K562 (cell line): ENCODE data around the gene CDYL. TPM values are rescaled to one million over a fixed set of nuclear protein-coding genes. Genes with fewer than 3 reads are reported as not detected.
A peak's percentile ranks its signal among the peaks of the same experiment; 100 is the strongest.

Experiments
- ATAC-seq: fragments of 200-7000 bp; cut with Tn5 transposase; 3 replicates; pipeline ENCODE4 v1.9.1; 2020; ENCODE audit warnings: moderate library complexity
- BruUV-seq: library from RNA; stranded (reverse); fragments of 400-500 nt; replicated peaks from 2 replicates; lab custom pipeline; 2021; lab: Mats Ljungman, UMichigan
- CTCF ChIA-PET: fragments of 300-600 bp; formaldehyde crosslinking; extraction: SDS; loops from one replicate; lab custom pipeline; 2021; ENCODE audit warnings: low intra/inter-chr PET ratio; lab: Yijun Ruan, JAX
- POLR2A ChIA-PET: fragments of 300-600, 350-650 bp; sonication (Branson Sonifier 250); formaldehyde crosslinking; extraction: SDS; loops from one replicate; lab custom pipeline; 2021; ENCODE audit warnings: antibody characterized with exemption, inconsistent platforms; lab: Yijun Ruan, JAX
- DNase-seq, 4 experiments: peaks; one replicate each; pipeline versions ENCODE4 v3.0.0 to v3.0.0-alpha.2; 2011 to 2018; ENCODE audit warnings: low spot score in 3 of 4, mixed read lengths in 3 of 4; ENCODE audit errors: extremely low read depth in 1 of 4
- FAIRE-seq: peaks from 2 replicates; lab custom pipeline; 2011; peaks lifted over from hg19 to GRCh38; lab: Jason Lieb, UNC
- H2AFZ ChIP-seq: 2 replicates; pipeline ENCODE4 v1.6.0; 2011; ENCODE audit warnings: low read depth, low read length, control low read depth, inconsistent platforms
- H3K27ac ChIP-seq: fragments of 200-600 bp; 3 replicates; pipeline ENCODE4 v1.8.0; 2011; ENCODE audit warnings: low read depth, mild to moderate bottlenecking, control low read depth, inconsistent platforms, low read length, moderate library complexity, mixed read lengths; ENCODE audit errors: extremely low read depth
- H3K27me3 ChIP-seq, 2 experiments: fragments of 300-600 bp in 1 of 2; 2 replicates in 1 of 2; 3 replicates in 1 of 2; pipeline versions ENCODE4 v1.6.0 to v1.8.0; 2011; ENCODE audit warnings: inconsistent platforms in 2 of 2, low read length in 2 of 2, mild to moderate bottlenecking in 1 of 2, mixed read lengths in 1 of 2, moderate library complexity in 1 of 2; ENCODE audit not compliant: control insufficient read depth in 2 of 2, insufficient read depth in 2 of 2
- H3K36me3 ChIP-seq: fragments of 300-600 bp; 3 replicates; pipeline ENCODE4 v1.8.0; 2011; ENCODE audit warnings: mild to moderate bottlenecking, low read length, inconsistent platforms; ENCODE audit not compliant: control insufficient read depth, insufficient read depth
- H3K4me1 ChIP-seq, 2 experiments: fragments of 200-600 bp in 1 of 2; replicated peaks in 1 of 2; 2 replicates in 1 of 2; 3 replicates in 1 of 2; pipeline versions ENCODE4 v1.5.1 to v1.8.0; 2011; ENCODE audit warnings: inconsistent platforms in 2 of 2, low read length in 2 of 2, mild to moderate bottlenecking in 1 of 2, mixed read lengths in 1 of 2, moderate library complexity in 1 of 2; ENCODE audit not compliant: control insufficient read depth in 2 of 2, insufficient read depth in 2 of 2
- H3K4me2 ChIP-seq: 2 replicates; pipeline ENCODE4 v1.6.1; 2011; ENCODE audit warnings: low read length, control low read depth, inconsistent platforms, mixed read lengths; ENCODE audit not compliant: insufficient read depth
- H3K4me3 ChIP-seq: fragments of 200-600 bp; sonication (generic), shearing (Covaris generic); 2 replicates; pipeline ENCODE4 v1.5.1; 2016; ENCODE audit warnings: control low read depth, inconsistent platforms
- H3K79me2 ChIP-seq: fragments of 200-600 bp; 3 replicates; pipeline ENCODE4 v1.8.0; 2011; ENCODE audit warnings: low read length, inconsistent platforms; ENCODE audit not compliant: control insufficient read depth, insufficient read depth
- H3K9ac ChIP-seq, 2 experiments: 2 replicates each; pipeline versions ENCODE4 v1.6.0 to v1.6.1; 2011; ENCODE audit warnings: low read depth in 2 of 2, low read length in 2 of 2, control low read depth in 1 of 2, inconsistent platforms in 1 of 2, mild to moderate bottlenecking in 1 of 2, mixed read lengths in 1 of 2; ENCODE audit not compliant: insufficient read depth in 1 of 2
- H3K9me1 ChIP-seq: one replicate; pipeline ENCODE4 v1.6.0; 2011; ENCODE audit warnings: inconsistent platforms, mild to moderate bottlenecking, low read length, moderate library complexity; ENCODE audit not compliant: control insufficient read depth, insufficient read depth
- H3K9me3 ChIP-seq: replicated peaks from 2 replicates; pipeline ENCODE4 v1.5.1; 2011; ENCODE audit warnings: low read depth, low read length, inconsistent platforms; ENCODE audit not compliant: control insufficient read depth, insufficient read depth
- H4K20me1 ChIP-seq: replicated peaks from 2 replicates; pipeline ENCODE4 v1.6.1; 2011; ENCODE audit warnings: low read length, inconsistent platforms, mixed read lengths; ENCODE audit not compliant: control insufficient read depth, insufficient read depth
- GABPA ChIP-seq: fragments of 200-800 bp; sonication (Bioruptor generic); conservative IDR thresholded peaks from 2 replicates; pipeline ENCODE4 v1.6.1; 2016; ENCODE audit warnings: low read depth, missing genetic modification characterization, missing compliant biosample characterization
- KLF1 ChIP-seq: fragments of 450-650 bp; IDR thresholded peaks from 2 replicates; pipeline ENCODE4 v1.6.1; 2016; ENCODE audit warnings: missing genetic modification characterization, missing compliant biosample characterization
- KLF16 ChIP-seq: IDR thresholded peaks from 2 replicates; pipeline ENCODE4 v1.6.1; 2016; ENCODE audit warnings: antibody characterized with exemption
- RAD51 ChIP-seq: fragments of 450-650 bp; IDR thresholded peaks from 2 replicates; pipeline ENCODE4 v1.7.1; 2016; ENCODE audit warnings: low read depth, mild to moderate bottlenecking, borderline replicate concordance
- ZNF408 ChIP-seq: fragments of 250-450 bp; sonication (Bioruptor Pico); IDR thresholded peaks from 2 replicates; pipeline ENCODE4 v1.4.0; 2020; ENCODE audit warnings: low read depth, mild to moderate bottlenecking, moderate library complexity
- WGBS: fragments of 100-300 bp; shearing (Covaris generic); methylation state at CpG from one replicate; pipeline ENCODE4 v1.1.6; 2016; ENCODE audit warnings: low coverage, mixed read lengths; ENCODE audit not compliant: insufficient coverage; ENCODE audit errors: missing lambda C conversion rate; 5-methylcytosine and 5-hydroxymethylcytosine counted together
- in situ Hi-C: fragments of 300-500 bp; cut with MboI; formaldehyde crosslinking; loops from 4 replicates; pipeline ENCODE4 v1.15.0; 2018; ENCODE audit warnings: inconsistent platforms, mixed read lengths
- intact Hi-C: fragments of 100-400 bp; cut with micrococcal nuclease; formaldehyde crosslinking; loops from 2 replicates; pipeline ENCODE4 v1.14.2; 2022
- polyA plus RNA-seq, 8 experiments: library from polyadenylated mRNA; depleted of rRNA in 4 of 8; stranded (reverse) in 5 of 8; unstranded in 3 of 8; fragments of >200 nt; fragmentation: Nextera tagmentation in 2 of 8; fragmentation: Illumina TruSeq in 1 of 8; extraction: Ambion mirVana in 2 of 8; extraction: Trizol in 1 of 8; gene quantifications; 2 replicates each; pipeline versions ENCODE4 v1.2.1 to v1.2.3, GENCODE V29; 2011 to 2014; ENCODE audit warnings: inconsistent platforms in 1 of 8, missing spikeins in 1 of 8
- total RNA-seq, 7 experiments: library from RNA; depleted of rRNA in 6 of 7; stranded (reverse); fragments of >200 nt in 6 of 7; fragmentation: Illumina TruSeq in 2 of 7; extraction: Trizol in 2 of 7; gene quantifications; 2 replicates each; pipeline versions ENCODE4 v1.2.1 to v1.2.3, GENCODE V29; 2011 to 2021; ENCODE audit warnings: low replicate concordance in 1 of 7
- TF ChIP-seq, protein P1 (sequence below), 2 experiments: fragments of 450-650 bp; formaldehyde crosslinking in 1 of 2; IDR thresholded peaks; 2 replicates each; pipeline versions ENCODE4 v1.4.0 to v1.6.1; 2014 to 2020; ENCODE audit warnings: mild to moderate bottlenecking in 2 of 2, borderline replicate concordance in 1 of 2, low read depth in 1 of 2
- TF ChIP-seq, protein P2 (sequence below): fragments of 200-800 bp; sonication (Bioruptor generic); IDR thresholded peaks from 2 replicates; pipeline ENCODE4 v1.6.1; 2016; ENCODE audit warnings: missing genetic modification characterization, missing compliant biosample characterization

Gene CDYL
- total and polyA plus RNA-seq, 9 of the 15 experiments (the other 6 are each of a cell fraction or from before 2014, with no cell fraction given): 8.1 to 45.8 (median 40.8) TPM

GRCh38 chr6:4973982-4974745 is 198.0 kb downstream of the CDYL start:
- in situ Hi-C loops (no loop called here), intact Hi-C loops (no loop called here)
- 28% methylated on average over 14 of the region's 14 CpGs for WGBS
- FAIRE-seq: no peak
- no TSS peak for BruUV-seq
- Histone ChIP-seq H3K36me3 (no peaks in the 10 kb centered on the region), H3K4me1 (peaks cover 4 to 8% of the 10 kb centered on the region in 2 experiments; a peak in 2 of 5 replicates), H3K27ac (no peak overlapping the region), H2AFZ (peak overlapping the region; percentile 46; the same call in 1 of the 2 replicates), H3K27me3 (peaks cover 13 to 41% of the 10 kb centered on the region in 2 experiments; a peak in 4 of 5 replicates), H3K79me2 (no peaks in the 10 kb centered on the region), H3K9me1 (no peaks in the 10 kb centered on the region), H3K9me3 (peaks cover 4% of the 10 kb centered on the region), H3K4me3 (no peak overlapping the region), H3K4me2 (no peak overlapping the region), H4K20me1 (no peaks in the 10 kb centered on the region), H3K9ac (peak overlapping the region in 1 of 2 experiments; percentile 80; a peak in 2 of 4 replicates)
- peak; percentile 76 for ATAC-seq
- POLR2A ChIA-PET: interaction anchor here (0.6 to 1.5 kb wide), 4 partner anchors 10 to 37 kb away, joined by 4 to 5 read pairs (median 4); no protein-coding TSS in a partner anchor
- DNase-seq: peak in 2 of 4 experiments; percentile 29 to 33
- CTCF ChIA-PET: no interaction called here
- TF ChIP-seq ZNF408 (no peak), RAD51 (no peak), KLF16 (peak; percentile 40; the same call in 1 of the 2 replicates), KLF1 (no peak), GABPA (tag) (no peak)
- TF ChIP-seq, protein P1, sequence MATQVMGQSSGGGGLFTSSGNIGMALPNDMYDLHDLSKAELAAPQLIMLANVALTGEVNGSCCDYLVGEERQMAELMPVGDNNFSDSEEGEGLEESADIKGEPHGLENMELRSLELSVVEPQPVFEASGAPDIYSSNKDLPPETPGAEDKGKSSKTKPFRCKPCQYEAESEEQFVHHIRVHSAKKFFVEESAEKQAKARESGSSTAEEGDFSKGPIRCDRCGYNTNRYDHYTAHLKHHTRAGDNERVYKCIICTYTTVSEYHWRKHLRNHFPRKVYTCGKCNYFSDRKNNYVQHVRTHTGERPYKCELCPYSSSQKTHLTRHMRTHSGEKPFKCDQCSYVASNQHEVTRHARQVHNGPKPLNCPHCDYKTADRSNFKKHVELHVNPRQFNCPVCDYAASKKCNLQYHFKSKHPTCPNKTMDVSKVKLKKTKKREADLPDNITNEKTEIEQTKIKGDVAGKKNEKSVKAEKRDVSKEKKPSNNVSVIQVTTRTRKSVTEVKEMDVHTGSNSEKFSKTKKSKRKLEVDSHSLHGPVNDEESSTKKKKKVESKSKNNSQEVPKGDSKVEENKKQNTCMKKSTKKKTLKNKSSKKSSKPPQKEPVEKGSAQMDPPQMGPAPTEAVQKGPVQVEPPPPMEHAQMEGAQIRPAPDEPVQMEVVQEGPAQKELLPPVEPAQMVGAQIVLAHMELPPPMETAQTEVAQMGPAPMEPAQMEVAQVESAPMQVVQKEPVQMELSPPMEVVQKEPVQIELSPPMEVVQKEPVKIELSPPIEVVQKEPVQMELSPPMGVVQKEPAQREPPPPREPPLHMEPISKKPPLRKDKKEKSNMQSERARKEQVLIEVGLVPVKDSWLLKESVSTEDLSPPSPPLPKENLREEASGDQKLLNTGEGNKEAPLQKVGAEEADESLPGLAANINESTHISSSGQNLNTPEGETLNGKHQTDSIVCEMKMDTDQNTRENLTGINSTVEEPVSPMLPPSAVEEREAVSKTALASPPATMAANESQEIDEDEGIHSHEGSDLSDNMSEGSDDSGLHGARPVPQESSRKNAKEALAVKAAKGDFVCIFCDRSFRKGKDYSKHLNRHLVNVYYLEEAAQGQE (IDR thresholded peaks at IDR 0.05; ENCODE audit: borderline replicate concordance): peak; percentile 95
- TF ChIP-seq, protein P1 (CRISPR knock-in tag; IDR thresholded peaks at IDR 0.05; ENCODE audit: low read depth): no peak
- TF ChIP-seq, protein P2, sequence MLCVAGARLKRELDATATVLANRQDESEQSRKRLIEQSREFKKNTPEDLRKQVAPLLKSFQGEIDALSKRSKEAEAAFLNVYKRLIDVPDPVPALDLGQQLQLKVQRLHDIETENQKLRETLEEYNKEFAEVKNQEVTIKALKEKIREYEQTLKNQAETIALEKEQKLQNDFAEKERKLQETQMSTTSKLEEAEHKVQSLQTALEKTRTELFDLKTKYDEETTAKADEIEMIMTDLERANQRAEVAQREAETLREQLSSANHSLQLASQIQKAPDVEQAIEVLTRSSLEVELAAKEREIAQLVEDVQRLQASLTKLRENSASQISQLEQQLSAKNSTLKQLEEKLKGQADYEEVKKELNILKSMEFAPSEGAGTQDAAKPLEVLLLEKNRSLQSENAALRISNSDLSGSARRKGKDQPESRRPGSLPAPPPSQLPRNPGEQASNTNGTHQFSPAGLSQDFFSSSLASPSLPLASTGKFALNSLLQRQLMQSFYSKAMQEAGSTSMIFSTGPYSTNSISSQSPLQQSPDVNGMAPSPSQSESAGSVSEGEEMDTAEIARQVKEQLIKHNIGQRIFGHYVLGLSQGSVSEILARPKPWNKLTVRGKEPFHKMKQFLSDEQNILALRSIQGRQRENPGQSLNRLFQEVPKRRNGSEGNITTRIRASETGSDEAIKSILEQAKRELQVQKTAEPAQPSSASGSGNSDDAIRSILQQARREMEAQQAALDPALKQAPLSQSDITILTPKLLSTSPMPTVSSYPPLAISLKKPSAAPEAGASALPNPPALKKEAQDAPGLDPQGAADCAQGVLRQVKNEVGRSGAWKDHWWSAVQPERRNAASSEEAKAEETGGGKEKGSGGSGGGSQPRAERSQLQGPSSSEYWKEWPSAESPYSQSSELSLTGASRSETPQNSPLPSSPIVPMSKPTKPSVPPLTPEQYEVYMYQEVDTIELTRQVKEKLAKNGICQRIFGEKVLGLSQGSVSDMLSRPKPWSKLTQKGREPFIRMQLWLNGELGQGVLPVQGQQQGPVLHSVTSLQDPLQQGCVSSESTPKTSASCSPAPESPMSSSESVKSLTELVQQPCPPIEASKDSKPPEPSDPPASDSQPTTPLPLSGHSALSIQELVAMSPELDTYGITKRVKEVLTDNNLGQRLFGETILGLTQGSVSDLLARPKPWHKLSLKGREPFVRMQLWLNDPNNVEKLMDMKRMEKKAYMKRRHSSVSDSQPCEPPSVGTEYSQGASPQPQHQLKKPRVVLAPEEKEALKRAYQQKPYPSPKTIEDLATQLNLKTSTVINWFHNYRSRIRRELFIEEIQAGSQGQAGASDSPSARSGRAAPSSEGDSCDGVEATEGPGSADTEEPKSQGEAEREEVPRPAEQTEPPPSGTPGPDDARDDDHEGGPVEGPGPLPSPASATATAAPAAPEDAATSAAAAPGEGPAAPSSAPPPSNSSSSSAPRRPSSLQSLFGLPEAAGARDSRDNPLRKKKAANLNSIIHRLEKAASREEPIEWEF (CRISPR knock-in tag): no peak
